Measurements from ENCODE around the gene NT5DC2. TPM values are rescaled to one million over a fixed set of nuclear protein-coding genes. Genes with fewer than 3 reads are reported as not detected.
A peak's percentile ranks its signal among the peaks of the same experiment; 100 is the strongest.

The NT5DC2 gene
- total RNA-seq, 2 donors from 2014 or later: 70.8 to 117 TPM

GRCh38 chr3:52532517-52532837 is 1.2 kb downstream of the NT5DC2 start:
- no peak for DNase-seq (ENCODE audit: low spot score)
- Histone ChIP-seq H3K36me3 (no peaks in the 10 kb centered on the region), H3K27ac (peak overlapping the region; percentile 74 to 77), H3K4me3 (peak overlapping the region; percentile 54 to 56), H3K9me3 (no peaks in the 10 kb centered on the region), H3K4me1 (replicated peaks) (peaks cover 3% of the 10 kb centered on the region), H3K27me3 (replicated peaks; ENCODE audit: insufficient read depth) (no peaks in the 10 kb centered on the region)
- intact Hi-C loops (cut with DNase I): loop anchor here (5.0 to 10.0 kb wide), 2 partner anchors 50 to 152 kb away; partner anchors contain the start of genes GNL3 and PBRM1
- 26% methylated on average over 5 of the region's 5 CpGs for WGBS
- TF ChIP-seq POLR2A (IDR thresholded peaks at IDR 0.05) (no peak), CTCF (IDR thresholded peaks at IDR 0.05) (no peak), POLR2AphosphoS5 (IDR thresholded peaks at IDR 0.05) (no peak)

- Histone ChIP-seq H3K9me3 (no peaks in the 10 kb centered on the region), H3K27ac (peak overlapping the region; percentile 74 to 77), H3K4me1 (replicated peaks) (peaks cover 3% of the 10 kb centered on the region), H3K4me3 (peak overlapping the region; percentile 54 to 56), H3K27me3 (replicated peaks; ENCODE audit: insufficient read depth) (no peaks in the 10 kb centered on the region), H3K36me3 (no peaks in the 10 kb centered on the region)
- no peak for DNase-seq (ENCODE audit: low spot score)
- intact Hi-C loops (cut with DNase I): loop anchor here (5.0 to 10.0 kb wide), 2 partner anchors 50 to 153 kb away; partner anchors contain the start of genes GNL3 and PBRM1
- 58% methylated on average over 14 of the region's 14 CpGs for WGBS
- TF ChIP-seq POLR2A (IDR thresholded peaks at IDR 0.05) (no peak), POLR2AphosphoS5 (IDR thresholded peaks at IDR 0.05) (no peak), CTCF (IDR thresholded peaks at IDR 0.05) (no peak)
Observed at GRCh38 chr3:52531860-52532516, 1.7 kb downstream of the NT5DC2 start.

- H3K4me1 ChIP-seq (replicated peaks): peaks cover 3% of the 10 kb centered on the region
- H3K27ac ChIP-seq: peak overlapping the region; percentile 73 to 74
- H3K27me3 ChIP-seq (replicated peaks; ENCODE audit: insufficient read depth): no peaks in the 10 kb centered on the region
- H3K4me3 ChIP-seq: no peak overlapping the region
- no peak for DNase-seq (ENCODE audit: low spot score)
- no peaks in the 10 kb centered on the region for H3K36me3 ChIP-seq
- H3K9me3 ChIP-seq: no peaks in the 10 kb centered on the region
- 50% methylated on average over 10 of the region's 10 CpGs for WGBS
- TF ChIP-seq CTCF (IDR thresholded peaks at IDR 0.05): no peak
- intact Hi-C loops (cut with DNase I): loop anchor here (5.0 to 10.0 kb wide), 2 partner anchors 49 to 154 kb away; partner anchors contain the start of genes GNL3 and PBRM1
Observed at GRCh38 chr3:52530918-52531826, 2.5 kb downstream of the NT5DC2 start.

- H3K9me3 ChIP-seq: no peaks in the 10 kb centered on the region
- peak overlapping the region; percentile 73 to 74 for H3K27ac ChIP-seq
- TF ChIP-seq CTCF (IDR thresholded peaks at IDR 0.05): no peak
- peak; percentile 46 for TF ChIP-seq POLR2AphosphoS5 (IDR thresholded peaks at IDR 0.05)
- no peak for DNase-seq (ENCODE audit: low spot score)
- peaks cover 3% of the 10 kb centered on the region for H3K4me1 ChIP-seq (replicated peaks)
- H3K4me3 ChIP-seq: no peak overlapping the region
- no peaks in the 10 kb centered on the region for H3K27me3 ChIP-seq (replicated peaks; ENCODE audit: insufficient read depth)
- intact Hi-C loops (cut with DNase I): loop anchor here (5.0 to 10.0 kb wide), 2 partner anchors 47 to 155 kb away; partner anchors contain the start of genes GNL3 and PBRM1
- 53% methylated on average over 12 of the region's 12 CpGs for WGBS
- H3K36me3 ChIP-seq: no peaks in the 10 kb centered on the region
Observed at GRCh38 chr3:52529376-52530333, 4.0 kb downstream of the NT5DC2 start.
